SH-SY5Y (cell line): Measurements from ENCODE around the gene CTH.

Experiments
- GATA2 ChIP-seq: IDR thresholded peaks from 2 replicates; pipeline ENCODE4 v1.6.1; 2011; ENCODE audit warnings: mild to moderate bottlenecking, low read depth, low read length
- GATA3 ChIP-seq: IDR thresholded peaks from 2 replicates; pipeline ENCODE4 v1.6.1; 2011; ENCODE audit warnings: low read depth, mild to moderate bottlenecking, low read length, moderate library complexity

GRCh38 chr1:70364439-70364838 lies 46.6 kb upstream of the CTH start:
- no peak for TF ChIP-seq GATA3
- no peak for TF ChIP-seq GATA2
